K562 (cell line): ENCODE data around the gene NUBP2. TPM values are rescaled to one million over a fixed set of nuclear protein-coding genes. Genes with fewer than 3 reads are reported as not detected.

ENCODE experiments used
- BRCA1 ChIP-seq, 2 experiments: fragments of 450-650 bp in 1 of 2; sonication (generic) in 1 of 2; formaldehyde crosslinking in 1 of 2; IDR thresholded peaks; 2 replicates each; pipeline versions ENCODE4 v1.5.0 to v1.6.1; 2017 to 2020; ENCODE audit warnings: mild to moderate bottlenecking in 1 of 2, missing genetic modification reagents in 1 of 2
- NR2C1 ChIP-seq, 2 experiments: fragments of 450-650 bp; IDR thresholded peaks; 2 replicates each; pipeline ENCODE4 v1.6.1; 2017; ENCODE audit warnings: mild to moderate bottlenecking in 2 of 2, antibody characterized with exemption in 1 of 2, inconsistent platforms in 1 of 2, missing compliant biosample characterization in 1 of 2, missing genetic modification characterization in 1 of 2
- YY1 ChIP-seq, 3 experiments: IDR thresholded peaks; 2 replicates each; pipeline ENCODE4 v1.6.1; 2011; ENCODE audit warnings: low read length in 2 of 3, mild to moderate bottlenecking in 2 of 3, moderate library complexity in 2 of 3, borderline replicate concordance in 1 of 3, control low read depth in 1 of 3, low read depth in 1 of 3; ENCODE audit not compliant: insufficient read depth in 3 of 3, insufficient replicate concordance in 2 of 3, control insufficient read depth in 1 of 3, insufficient read length in 1 of 3; ENCODE audit errors: extremely low read depth in 1 of 3
- polyA plus RNA-seq, 8 experiments: library from polyadenylated mRNA; depleted of rRNA in 4 of 8; stranded (reverse) in 5 of 8; unstranded in 3 of 8; fragments of >200 nt; fragmentation: Nextera tagmentation in 2 of 8; fragmentation: Illumina TruSeq in 1 of 8; extraction: Ambion mirVana in 2 of 8; extraction: Trizol in 1 of 8; gene quantifications; 2 replicates each; pipeline versions ENCODE4 v1.2.1 to v1.2.3, GENCODE V29; 2011 to 2014; ENCODE audit warnings: inconsistent platforms in 1 of 8, missing spikeins in 1 of 8
- total RNA-seq, 7 experiments: library from RNA; depleted of rRNA in 6 of 7; stranded (reverse); fragments of >200 nt in 6 of 7; fragmentation: Illumina TruSeq in 2 of 7; extraction: Trizol in 2 of 7; gene quantifications; 2 replicates each; pipeline versions ENCODE4 v1.2.1 to v1.2.3, GENCODE V29; 2011 to 2021; ENCODE audit warnings: low replicate concordance in 1 of 7
- TF ChIP-seq, protein P1 (sequence below): sonication (generic); formaldehyde crosslinking; IDR thresholded peaks from 2 replicates; pipeline ENCODE4 v1.8.0; 2022; ENCODE audit warnings: mild to moderate bottlenecking, missing genetic modification reagents
- TF ChIP-seq, protein P2 (sequence below), 2 experiments: fragments of 450-650 bp; IDR thresholded peaks; 2 replicates each; pipeline ENCODE4 v1.6.1; 2016; ENCODE audit warnings: mild to moderate bottlenecking in 2 of 2, borderline replicate concordance in 1 of 2, low read depth in 1 of 2, moderate library complexity in 1 of 2
- TF ChIP-seq, protein P3 (sequence below): sonication (generic); formaldehyde crosslinking; IDR thresholded peaks from 2 replicates; pipeline ENCODE4 v1.8.0; 2022; ENCODE audit warnings: mild to moderate bottlenecking, missing genetic modification reagents, borderline replicate concordance

The NUBP2 gene
- total and polyA plus RNA-seq, 9 of the 15 experiments (the other 6 are each of a cell fraction or from before 2014, with no cell fraction given): 1.8 to 115 (median 24.0) TPM

DNA sequence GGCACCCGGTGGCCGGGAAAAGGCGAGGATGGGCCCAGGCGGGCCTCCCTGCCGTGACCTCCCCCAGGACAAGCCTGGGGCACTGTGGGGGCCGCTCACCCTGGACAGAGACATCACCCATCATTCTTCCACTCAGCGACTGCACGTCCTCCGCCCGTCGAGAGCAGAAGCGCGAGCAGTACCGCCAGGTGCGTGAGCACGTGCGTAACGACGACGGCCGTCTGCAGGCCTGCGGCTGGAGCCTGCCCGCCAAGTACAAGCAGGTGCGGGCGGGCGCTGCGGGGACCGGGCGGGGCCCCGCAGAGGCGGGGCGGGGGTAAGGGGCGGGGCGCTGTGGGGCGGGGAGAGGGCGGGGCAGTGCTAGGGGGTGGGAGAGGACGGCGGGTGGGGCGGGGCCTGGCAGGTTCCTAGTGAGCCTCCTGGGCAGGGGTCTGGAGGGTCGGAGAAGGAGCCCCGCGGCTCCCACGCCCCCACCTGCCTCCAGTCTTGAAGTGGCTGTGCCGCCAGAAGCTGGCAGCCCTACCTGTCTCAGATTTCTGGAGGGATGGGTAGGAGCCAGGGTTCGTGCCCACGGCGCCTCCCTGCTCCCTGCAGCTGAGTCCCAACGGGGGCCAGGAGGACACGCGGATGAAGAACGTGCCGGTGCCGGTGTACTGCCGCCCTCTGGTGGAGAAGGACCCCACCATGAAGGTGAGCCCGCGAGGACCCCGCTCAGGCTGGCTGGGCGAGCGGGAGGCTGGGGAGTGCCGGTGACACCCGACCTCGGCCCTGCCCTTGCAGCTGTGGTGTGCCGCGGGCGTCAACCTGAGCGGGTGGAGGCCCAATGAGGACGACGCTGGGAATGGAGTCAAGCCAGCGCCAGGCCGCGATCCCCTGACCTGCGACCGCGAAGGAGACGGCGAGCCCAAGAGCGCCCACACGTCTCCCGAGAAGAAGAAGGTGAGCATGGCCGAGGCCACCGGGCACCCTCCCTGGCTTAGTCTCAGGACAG, 18.9 kb upstream of the NUBP2 start (continued):
- TF ChIP-seq, protein P1, sequence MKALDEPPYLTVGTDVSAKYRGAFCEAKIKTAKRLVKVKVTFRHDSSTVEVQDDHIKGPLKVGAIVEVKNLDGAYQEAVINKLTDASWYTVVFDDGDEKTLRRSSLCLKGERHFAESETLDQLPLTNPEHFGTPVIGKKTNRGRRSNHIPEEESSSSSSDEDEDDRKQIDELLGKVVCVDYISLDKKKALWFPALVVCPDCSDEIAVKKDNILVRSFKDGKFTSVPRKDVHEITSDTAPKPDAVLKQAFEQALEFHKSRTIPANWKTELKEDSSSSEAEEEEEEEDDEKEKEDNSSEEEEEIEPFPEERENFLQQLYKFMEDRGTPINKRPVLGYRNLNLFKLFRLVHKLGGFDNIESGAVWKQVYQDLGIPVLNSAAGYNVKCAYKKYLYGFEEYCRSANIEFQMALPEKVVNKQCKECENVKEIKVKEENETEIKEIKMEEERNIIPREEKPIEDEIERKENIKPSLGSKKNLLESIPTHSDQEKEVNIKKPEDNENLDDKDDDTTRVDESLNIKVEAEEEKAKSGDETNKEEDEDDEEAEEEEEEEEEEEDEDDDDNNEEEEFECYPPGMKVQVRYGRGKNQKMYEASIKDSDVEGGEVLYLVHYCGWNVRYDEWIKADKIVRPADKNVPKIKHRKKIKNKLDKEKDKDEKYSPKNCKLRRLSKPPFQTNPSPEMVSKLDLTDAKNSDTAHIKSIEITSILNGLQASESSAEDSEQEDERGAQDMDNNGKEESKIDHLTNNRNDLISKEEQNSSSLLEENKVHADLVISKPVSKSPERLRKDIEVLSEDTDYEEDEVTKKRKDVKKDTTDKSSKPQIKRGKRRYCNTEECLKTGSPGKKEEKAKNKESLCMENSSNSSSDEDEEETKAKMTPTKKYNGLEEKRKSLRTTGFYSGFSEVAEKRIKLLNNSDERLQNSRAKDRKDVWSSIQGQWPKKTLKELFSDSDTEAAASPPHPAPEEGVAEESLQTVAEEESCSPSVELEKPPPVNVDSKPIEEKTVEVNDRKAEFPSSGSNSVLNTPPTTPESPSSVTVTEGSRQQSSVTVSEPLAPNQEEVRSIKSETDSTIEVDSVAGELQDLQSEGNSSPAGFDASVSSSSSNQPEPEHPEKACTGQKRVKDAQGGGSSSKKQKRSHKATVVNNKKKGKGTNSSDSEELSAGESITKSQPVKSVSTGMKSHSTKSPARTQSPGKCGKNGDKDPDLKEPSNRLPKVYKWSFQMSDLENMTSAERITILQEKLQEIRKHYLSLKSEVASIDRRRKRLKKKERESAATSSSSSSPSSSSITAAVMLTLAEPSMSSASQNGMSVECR (CRISPR knock-in tag): peak; percentile 49; the same call in 1 of the 2 replicates
- TF ChIP-seq YY1 (IDR thresholded peaks at IDR 0.05; ENCODE audit: borderline replicate concordance in 1 of 3, control insufficient read depth in 1 of 3, extremely low read depth in 1 of 3, insufficient read depth in 3 of 3, insufficient read length in 1 of 3, insufficient replicate concordance in 2 of 3, low read depth in 1 of 3, low read length in 2 of 3) (no peak), BRCA1 (IDR thresholded peaks at IDR 0.05) (no peak), BRCA1 (CRISPR knock-in tag; IDR thresholded peaks at IDR 0.05) (0 out of 2 replicates have a peak, but pooled peaks have one; percentile 7), NR2C1 (IDR thresholded peaks at IDR 0.05) (no peak), NR2C1 (tag; IDR thresholded peaks at IDR 0.05) (no peak)
- TF ChIP-seq, protein P2, sequence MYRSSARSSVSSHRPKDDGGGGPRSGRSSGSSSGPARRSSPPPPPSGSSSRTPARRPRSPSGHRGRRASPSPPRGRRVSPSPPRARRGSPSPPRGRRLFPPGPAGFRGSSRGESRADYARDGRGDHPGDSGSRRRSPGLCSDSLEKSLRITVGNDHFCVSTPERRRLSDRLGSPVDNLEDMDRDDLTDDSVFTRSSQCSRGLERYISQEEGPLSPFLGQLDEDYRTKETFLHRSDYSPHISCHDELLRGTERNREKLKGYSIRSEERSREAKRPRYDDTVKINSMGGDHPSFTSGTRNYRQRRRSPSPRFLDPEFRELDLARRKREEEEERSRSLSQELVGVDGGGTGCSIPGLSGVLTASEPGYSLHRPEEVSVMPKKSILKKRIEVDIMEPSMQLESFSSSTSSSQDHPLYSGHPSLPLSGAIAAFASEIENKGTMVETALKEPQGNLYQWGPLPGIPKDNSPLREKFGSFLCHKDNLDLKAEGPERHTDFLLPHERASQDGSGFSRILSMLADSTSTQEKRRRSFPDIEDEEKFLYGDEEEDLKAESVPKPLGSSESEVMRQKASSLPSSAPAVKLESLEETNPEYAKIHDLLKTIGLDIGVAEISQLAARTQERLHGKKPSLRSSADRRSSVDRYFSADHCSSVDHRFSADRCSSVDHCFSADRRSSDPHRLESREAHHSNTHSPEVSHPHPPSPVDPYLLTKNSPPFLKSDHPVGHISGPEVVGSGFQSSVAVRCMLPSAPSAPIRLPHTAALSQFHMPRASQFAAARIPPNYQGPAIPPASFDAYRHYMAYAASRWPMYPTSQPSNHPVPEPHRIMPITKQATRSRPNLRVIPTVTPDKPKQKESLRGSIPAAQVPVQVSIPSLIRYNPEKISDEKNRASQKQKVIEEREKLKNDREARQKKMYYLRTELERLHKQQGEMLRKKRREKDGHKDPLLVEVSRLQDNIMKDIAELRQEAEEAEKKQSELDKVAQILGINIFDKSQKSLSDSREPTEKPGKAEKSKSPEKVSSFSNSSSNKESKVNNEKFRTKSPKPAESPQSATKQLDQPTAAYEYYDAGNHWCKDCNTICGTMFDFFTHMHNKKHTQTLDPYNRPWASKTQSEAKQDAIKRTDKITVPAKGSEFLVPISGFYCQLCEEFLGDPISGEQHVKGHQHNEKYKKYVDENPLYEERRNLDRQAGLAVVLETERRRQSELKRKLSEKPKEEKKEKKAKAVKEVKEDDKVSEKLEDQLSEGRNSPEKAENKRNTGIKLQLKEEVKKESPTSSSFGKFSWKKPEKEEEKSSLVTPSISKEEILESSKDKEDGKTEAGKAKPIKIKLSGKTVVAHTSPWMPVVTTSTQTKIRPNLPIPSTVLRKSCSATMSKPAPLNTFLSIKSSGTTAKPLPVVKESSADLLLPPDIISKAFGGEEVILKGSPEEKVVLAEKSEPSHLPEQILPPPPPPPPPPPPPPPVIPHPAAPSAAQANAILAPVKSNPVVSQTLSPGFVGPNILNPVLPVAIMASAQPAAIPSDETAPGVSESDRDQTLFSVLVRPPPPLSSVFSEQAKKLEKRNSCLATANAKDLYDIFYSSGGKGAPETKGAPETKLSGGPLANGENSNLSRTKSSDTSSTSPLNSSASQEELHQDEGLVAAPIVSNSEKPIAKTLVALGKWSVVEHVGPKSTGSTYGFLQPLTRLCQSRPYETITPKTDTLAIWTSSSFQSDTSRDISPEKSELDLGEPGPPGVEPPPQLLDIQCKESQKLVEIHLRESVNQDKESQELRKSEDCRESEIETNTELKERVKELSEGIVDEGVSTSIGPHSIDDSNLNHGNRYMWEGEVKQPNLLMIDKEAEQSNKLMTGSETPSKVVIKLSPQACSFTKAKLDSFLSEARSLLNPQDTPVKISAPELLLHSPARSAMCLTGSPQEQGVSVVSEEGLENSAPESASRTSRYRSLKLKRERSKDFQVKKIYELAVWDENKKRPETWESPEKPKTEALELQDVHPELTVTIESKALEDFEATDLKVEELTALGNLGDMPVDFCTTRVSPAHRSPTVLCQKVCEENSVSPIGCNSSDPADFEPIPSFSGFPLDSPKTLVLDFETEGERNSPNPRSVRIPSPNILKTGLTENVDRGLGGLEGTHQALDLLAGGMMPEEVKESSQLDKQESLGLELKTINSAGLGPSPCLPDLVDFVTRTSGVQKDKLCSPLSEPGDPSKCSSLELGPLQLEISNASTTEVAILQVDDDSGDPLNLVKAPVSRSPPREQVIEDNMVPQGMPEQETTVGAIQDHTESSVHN (IDR thresholded peaks at IDR 0.05; ENCODE audit: borderline replicate concordance in 1 of 2, low read depth in 1 of 2): no peak
- TF ChIP-seq, protein P3, sequence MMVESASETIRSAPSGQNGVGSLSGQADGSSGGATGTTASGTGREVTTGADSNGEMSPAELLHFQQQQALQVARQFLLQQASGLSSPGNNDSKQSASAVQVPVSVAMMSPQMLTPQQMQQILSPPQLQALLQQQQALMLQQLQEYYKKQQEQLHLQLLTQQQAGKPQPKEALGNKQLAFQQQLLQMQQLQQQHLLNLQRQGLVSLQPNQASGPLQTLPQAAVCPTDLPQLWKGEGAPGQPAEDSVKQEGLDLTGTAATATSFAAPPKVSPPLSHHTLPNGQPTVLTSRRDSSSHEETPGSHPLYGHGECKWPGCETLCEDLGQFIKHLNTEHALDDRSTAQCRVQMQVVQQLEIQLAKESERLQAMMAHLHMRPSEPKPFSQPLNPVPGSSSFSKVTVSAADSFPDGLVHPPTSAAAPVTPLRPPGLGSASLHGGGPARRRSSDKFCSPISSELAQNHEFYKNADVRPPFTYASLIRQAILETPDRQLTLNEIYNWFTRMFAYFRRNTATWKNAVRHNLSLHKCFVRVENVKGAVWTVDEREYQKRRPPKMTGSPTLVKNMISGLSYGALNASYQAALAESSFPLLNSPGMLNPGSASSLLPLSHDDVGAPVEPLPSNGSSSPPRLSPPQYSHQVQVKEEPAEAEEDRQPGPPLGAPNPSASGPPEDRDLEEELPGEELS (CRISPR knock-in tag): no peak
